Tibial artery (tissue), 4 donors: ENCODE measurements around the gene RGS7.

ENCODE experiments used
- DNase-seq, 2 donors: peaks; one replicate each; pipeline ENCODE4 v3.0.0-alpha.2; 2019
- H3K27ac ChIP-seq, 2 donors: fragments of 200-600 bp; sonication (generic) in 1 of 2; 1 replicate in 1 of 2; 2 replicates in 1 of 2; pipeline ENCODE4 v1.5.1; 2018 to 2019; ENCODE audit warnings: mild to moderate bottlenecking in 1 of 2
- H3K27me3 ChIP-seq, 2 donors: fragments of 200-600 bp; sonication (generic) in 1 of 2; one replicate each; pipeline versions ENCODE4 v1.5.1 to v1.6.0; 2016 to 2019
- H3K36me3 ChIP-seq, 3 donors: fragments of 200-600 bp; sonication (generic) in 2 of 3; one replicate each; pipeline ENCODE4 v1.5.1; 2016 to 2019; ENCODE audit warnings: mild to moderate bottlenecking in 2 of 3
- H3K4me1 ChIP-seq, 4 donors: fragments of 200-600 bp; sonication (generic) in 2 of 4; 1 replicate in 3 of 4; 2 replicates in 1 of 4; pipeline ENCODE4 v1.5.1; 2016 to 2019
- H3K4me3 ChIP-seq, 2 donors: fragments of 200-600 bp; sonication (generic) in 1 of 2; 1 replicate in 1 of 2; 2 replicates in 1 of 2; pipeline ENCODE4 v1.5.1; 2018 to 2019; ENCODE audit warnings: mild to moderate bottlenecking in 2 of 2
- H3K9me3 ChIP-seq, 3 donors: fragments of 200-600 bp; sonication (generic) in 1 of 3; one replicate each; pipeline ENCODE4 v1.5.1; 2016 to 2019
- intact Hi-C: fragments of 100-400 bp; cut with DNase I; formaldehyde crosslinking; loops from one replicate; pipeline ENCODE4 v1.15.0; 2023; ENCODE audit warnings: low total_unique reads
- TF ChIP-seq, protein P1 (sequence below), 2 experiments: fragments of 200-600 bp in 1 of 2; fragments of 450-650 bp in 1 of 2; IDR thresholded peaks; one replicate each; pipeline ENCODE4 v1.5.1; 2017 to 2019; ENCODE audit warnings: antibody characterized with exemption in 2 of 2, mild to moderate bottlenecking in 1 of 2, moderate library complexity in 1 of 2

Gene RGS7

DNA sequence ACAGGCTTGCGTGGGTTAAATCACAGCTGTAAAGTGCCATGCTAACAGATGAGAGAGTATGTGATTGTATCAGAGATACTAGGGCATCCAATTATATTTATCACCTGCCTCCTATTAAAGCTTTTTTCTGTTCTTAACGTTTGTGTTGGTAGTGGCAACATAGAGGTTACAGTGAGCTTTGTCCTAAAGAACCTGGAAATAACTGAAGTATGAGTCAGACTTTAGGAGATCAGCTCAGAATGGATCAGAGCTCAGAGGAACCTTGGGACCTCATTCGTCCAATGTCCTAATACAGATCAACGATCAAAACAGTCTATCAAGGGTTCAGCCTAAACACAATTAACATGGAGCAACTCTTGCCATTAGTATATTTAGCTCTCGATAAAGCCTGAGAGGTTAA, 81.0 kb downstream of the RGS7 start:
- DNase-seq = no peak
- Histone ChIP-seq H3K27ac (no peak overlapping the region), H3K36me3 (no peaks in the 10 kb centered on the region), H3K4me3 (no peak overlapping the region), H3K9me3 (peaks cover 0 to 10% (median 0%) of the 10 kb centered on the region in 3 donors), H3K4me1 (no peaks in the 10 kb centered on the region), H3K27me3 (no peaks in the 10 kb centered on the region)
- TF ChIP-seq, protein P1, sequence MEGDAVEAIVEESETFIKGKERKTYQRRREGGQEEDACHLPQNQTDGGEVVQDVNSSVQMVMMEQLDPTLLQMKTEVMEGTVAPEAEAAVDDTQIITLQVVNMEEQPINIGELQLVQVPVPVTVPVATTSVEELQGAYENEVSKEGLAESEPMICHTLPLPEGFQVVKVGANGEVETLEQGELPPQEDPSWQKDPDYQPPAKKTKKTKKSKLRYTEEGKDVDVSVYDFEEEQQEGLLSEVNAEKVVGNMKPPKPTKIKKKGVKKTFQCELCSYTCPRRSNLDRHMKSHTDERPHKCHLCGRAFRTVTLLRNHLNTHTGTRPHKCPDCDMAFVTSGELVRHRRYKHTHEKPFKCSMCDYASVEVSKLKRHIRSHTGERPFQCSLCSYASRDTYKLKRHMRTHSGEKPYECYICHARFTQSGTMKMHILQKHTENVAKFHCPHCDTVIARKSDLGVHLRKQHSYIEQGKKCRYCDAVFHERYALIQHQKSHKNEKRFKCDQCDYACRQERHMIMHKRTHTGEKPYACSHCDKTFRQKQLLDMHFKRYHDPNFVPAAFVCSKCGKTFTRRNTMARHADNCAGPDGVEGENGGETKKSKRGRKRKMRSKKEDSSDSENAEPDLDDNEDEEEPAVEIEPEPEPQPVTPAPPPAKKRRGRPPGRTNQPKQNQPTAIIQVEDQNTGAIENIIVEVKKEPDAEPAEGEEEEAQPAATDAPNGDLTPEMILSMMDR (IDR thresholded peaks at IDR 0.05) = no peak
- intact Hi-C loops = no loop called here

DNA sequence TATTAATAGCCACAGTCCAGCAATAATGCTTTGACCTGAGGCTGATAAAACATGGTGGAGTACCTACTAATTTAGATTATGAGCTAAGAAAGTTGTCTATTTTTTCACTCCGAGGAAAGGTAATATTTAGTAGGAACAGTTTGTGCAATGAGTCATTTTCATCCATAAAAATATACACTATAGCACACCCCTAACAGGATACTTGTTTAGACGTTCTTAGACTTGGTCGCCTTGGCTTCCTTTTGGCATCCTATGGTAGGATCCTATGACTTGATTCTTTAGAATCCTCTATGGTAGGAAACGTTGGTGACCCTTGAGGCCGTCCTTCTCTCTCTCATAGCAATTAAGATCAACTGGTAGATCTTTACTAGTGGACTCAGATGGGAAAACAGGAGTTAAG, 81.8 kb downstream of the RGS7 start:
- Histone ChIP-seq H3K36me3 (no peaks in the 10 kb centered on the region), H3K4me1 (no peaks in the 10 kb centered on the region), H3K27me3 (no peaks in the 10 kb centered on the region), H3K9me3 (peaks cover 0 to 8% (median 0%) of the 10 kb centered on the region in 3 donors), H3K4me3 (no peak overlapping the region), H3K27ac (no peak overlapping the region)
- no peak for DNase-seq
- TF ChIP-seq, protein P1 (IDR thresholded peaks at IDR 0.05) = no peak
- intact Hi-C loops = no loop called here

DNA sequence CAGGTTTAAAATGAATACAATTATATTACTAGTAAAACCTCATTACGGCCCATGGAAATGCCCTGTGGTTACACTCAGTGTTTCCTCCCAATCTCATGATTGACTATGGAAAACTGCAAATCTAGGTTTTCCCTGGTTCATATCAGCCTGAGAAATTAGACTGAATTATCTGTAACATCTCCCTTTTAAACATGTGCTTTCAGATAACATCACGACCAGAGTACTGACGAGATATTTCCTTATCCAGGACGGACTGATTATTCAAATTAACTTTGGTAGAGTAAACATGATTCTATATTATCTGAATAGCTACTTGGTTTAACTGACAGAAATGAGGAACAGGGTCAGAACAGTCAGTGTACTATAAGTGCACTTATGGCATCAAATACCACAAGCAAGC, 82.3 kb downstream of the RGS7 start:
- no peak for DNase-seq
- TF ChIP-seq, protein P1 (IDR thresholded peaks at IDR 0.05) = no peak

DNA sequence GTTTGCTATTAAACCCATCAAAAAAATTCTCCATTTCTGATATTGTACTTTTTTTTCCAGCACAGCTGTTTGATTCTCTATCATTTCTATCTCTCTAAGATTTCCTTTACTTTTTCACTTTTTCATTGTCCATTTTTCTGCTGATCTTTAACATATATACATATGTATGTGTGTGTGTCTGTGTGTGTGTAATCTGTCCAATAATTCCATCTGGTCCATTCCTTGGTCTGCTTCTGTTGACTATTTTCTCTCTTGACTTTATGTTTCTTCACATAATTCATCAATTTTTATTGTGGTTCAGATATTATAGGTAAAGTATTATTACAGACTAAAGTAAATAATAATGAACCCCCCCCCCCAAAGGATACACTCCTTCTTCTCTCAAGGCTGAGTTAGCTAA, 84.2 kb downstream of the RGS7 start:
- Histone ChIP-seq H3K27ac (no peak overlapping the region), H3K4me1 (no peaks in the 10 kb centered on the region), H3K36me3 (no peaks in the 10 kb centered on the region), H3K27me3 (no peaks in the 10 kb centered on the region), H3K4me3 (no peak overlapping the region), H3K9me3 (peaks cover 0 to 6% (median 0%) of the 10 kb centered on the region in 3 donors)
- TF ChIP-seq, protein P1 (IDR thresholded peaks at IDR 0.05) = no peak
- DNase-seq = no peak
- intact Hi-C loops = no loop called here

More for the DNA sequence above, 82.3 kb downstream of the RGS7 start:
- H3K36me3 ChIP-seq = no peaks in the 10 kb centered on the region
- intact Hi-C loops = no loop called here
- H3K9me3 ChIP-seq = peaks cover 0 to 6% (median 0%) of the 10 kb centered on the region in 3 donors
- no peaks in the 10 kb centered on the region for H3K4me1 ChIP-seq
- no peak overlapping the region for H3K4me3 ChIP-seq
- no peak overlapping the region for H3K27ac ChIP-seq
- H3K27me3 ChIP-seq = no peaks in the 10 kb centered on the region

DNA sequence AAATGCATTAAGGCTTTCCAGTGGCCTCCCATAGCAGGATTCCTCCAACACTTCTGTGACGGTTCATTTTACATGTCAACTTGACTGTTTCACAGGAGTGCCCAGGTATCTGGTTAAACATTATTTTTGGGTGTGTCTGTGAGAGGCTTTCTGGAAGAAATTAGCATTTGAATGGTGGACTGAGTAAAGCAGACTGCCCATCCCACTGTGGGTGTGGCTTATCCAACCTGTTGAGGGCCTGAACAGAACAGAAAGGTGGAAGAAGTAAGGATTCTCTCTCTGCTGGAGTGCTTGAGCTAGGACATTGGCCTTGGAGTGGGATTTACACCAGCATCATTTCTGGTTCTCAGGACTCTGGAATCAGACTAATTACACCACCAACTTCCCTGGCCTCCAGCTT, 85.6 kb downstream of the RGS7 start:
- H3K36me3 ChIP-seq = no peaks in the 10 kb centered on the region
- no peaks in the 10 kb centered on the region for H3K4me1 ChIP-seq
- peaks cover 0 to 6% (median 0%) of the 10 kb centered on the region in 3 donors for H3K9me3 ChIP-seq
- H3K4me3 ChIP-seq = no peak overlapping the region
- no peak overlapping the region for H3K27ac ChIP-seq
- DNase-seq = no peak
- intact Hi-C loops = no loop called here
- TF ChIP-seq, protein P1 (IDR thresholded peaks at IDR 0.05) = no peak
- no peaks in the 10 kb centered on the region for H3K27me3 ChIP-seq

DNA sequence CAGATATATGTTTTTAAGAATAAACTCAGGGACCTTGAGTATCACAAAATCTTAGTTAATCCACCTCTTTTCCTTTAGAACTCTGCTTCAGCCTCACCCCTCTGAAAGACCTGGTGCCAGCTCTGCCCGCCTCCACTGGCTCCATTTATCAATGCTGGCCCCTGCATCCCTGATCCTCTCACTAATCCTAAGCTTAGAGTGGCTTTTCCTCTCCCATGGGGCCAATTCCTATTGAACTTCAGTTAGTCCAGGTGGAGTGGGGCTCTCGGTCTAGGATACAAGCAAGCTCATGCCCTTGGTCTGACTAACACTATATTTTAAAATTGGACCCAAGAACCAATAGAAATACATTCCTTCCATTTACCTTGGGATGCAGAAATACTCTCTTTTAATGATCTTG, 87.0 kb downstream of the RGS7 start:
- H3K9me3 ChIP-seq = peaks cover 0 to 6% (median 0%) of the 10 kb centered on the region in 3 donors
- intact Hi-C loops = no loop called here
- TF ChIP-seq, protein P1 (IDR thresholded peaks at IDR 0.05) = no peak
- H3K27me3 ChIP-seq = no peaks in the 10 kb centered on the region
- no peak for DNase-seq
- H3K27ac ChIP-seq = no peak overlapping the region
- no peaks in the 10 kb centered on the region for H3K4me1 ChIP-seq
- no peak overlapping the region for H3K4me3 ChIP-seq
- H3K36me3 ChIP-seq = no peaks in the 10 kb centered on the region
